Testis (tissue), 2 donors: Measurements from ENCODE around the gene RSPH9.

Source experiments
- CTCF ChIP-seq, 3 experiments: fragments of 450-650 bp in 2 of 3; fragments of 200-600 bp in 1 of 3; sonication (generic) in 1 of 3; IDR thresholded peaks; one replicate each; pipeline ENCODE4 v1.5.1; 2016 to 2019; ENCODE audit warnings: antibody characterized with exemption in 3 of 3, mild to moderate bottlenecking in 2 of 3, moderate library complexity in 1 of 3
- POLR2A ChIP-seq: fragments of 450-650 bp; IDR thresholded peaks from one replicate; pipeline ENCODE4 v1.6.1; 2017; ENCODE audit warnings: antibody characterized with exemption, mild to moderate bottlenecking, moderate library complexity

GRCh38 chr6:43687079-43687436, 42.2 kb downstream of the RSPH9 start:
- TF ChIP-seq CTCF (IDR thresholded peaks at IDR 0.05) = no peak
- TF ChIP-seq POLR2A = no peak
